ENCODE measurements around the gene RIPOR3.

GRCh38 chr20:50574586-50574985 is 116.8 kb downstream of the RIPOR3 start:
- TF ChIP-seq EP300 (conservative IDR thresholded peaks at IDR 0.05; ENCODE audit: poor library complexity, severe bottlenecking) (no peak), CTCF (IDR thresholded peaks at IDR 0.05; ENCODE audit: poor library complexity, severe bottlenecking) (no peak), POLR2AphosphoS5 (IDR thresholded peaks at IDR 0.05) (no peak)
